ENCODE data around the gene FKBP5.

DNA sequence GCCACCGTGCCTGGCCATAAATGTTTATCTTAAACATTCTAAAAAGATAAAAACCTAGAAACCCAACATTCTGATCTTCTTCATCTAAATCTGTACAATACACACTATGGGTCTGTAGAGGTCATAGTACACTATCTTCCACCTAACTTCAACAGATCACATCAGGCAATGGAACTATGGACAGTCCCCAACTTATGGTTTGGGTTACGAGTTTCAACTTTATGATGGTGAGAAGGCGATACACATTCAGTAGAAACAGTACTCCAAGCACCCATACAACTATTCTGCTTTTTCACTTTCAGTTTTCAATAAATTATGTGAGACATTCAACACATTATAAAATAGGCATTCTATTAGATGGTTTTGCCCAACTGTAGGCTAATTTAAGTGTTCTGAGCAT, 23.1 kb downstream of the FKBP5 start:
- TF ChIP-seq CTCF (IDR thresholded peaks at IDR 0.05): no peak
- TF ChIP-seq POLR2A (IDR thresholded peaks at IDR 0.05): no peak

Measured in ovary (tissue), 3 donors.